IMR-90 (cell line): ENCODE data around the gene ARL8B. TPM values are rescaled to one million over a fixed set of nuclear protein-coding genes. Genes with fewer than 3 reads are reported as not detected.

Experiments used
- ATAC-seq: fragments of 200-7000 bp; cut with Tn5 transposase; 2 replicates; pipeline ENCODE4 v1.9.1; 2020; ENCODE audit warnings: low read depth, mild to moderate bottlenecking, moderate library complexity
- BruUV-seq: library from RNA; stranded (reverse); fragments of 400-500 nt; replicated peaks from 2 replicates; lab custom pipeline; 2021; lab: Mats Ljungman, UMichigan
- CTCF ChIA-PET: fragments of 300-600 bp; formaldehyde crosslinking; extraction: SDS; loops from one replicate; lab custom pipeline; 2021; ENCODE audit warnings: antibody characterized with exemption; lab: Yijun Ruan, JAX
- POLR2A ChIA-PET: fragments of 300-600 bp; sonication (Branson Sonifier 250); formaldehyde crosslinking; loops from one replicate; lab custom pipeline; 2022; ENCODE audit warnings: antibody characterized with exemption; ENCODE audit not compliant: unreplicated experiment; lab: Charles Lee
- DNase-seq: peaks from one replicate; pipeline ENCODE4 v3.0.0; 2013
- H2AFZ ChIP-seq: replicated peaks from 2 replicates; pipeline ENCODE3; 2013; ENCODE audit warnings: low read length, mild to moderate bottlenecking; ENCODE audit not compliant: poor library complexity
- H2AK5ac ChIP-seq: 2 replicates; pipeline ENCODE4 v1.6.1; 2013; ENCODE audit warnings: low read depth, low read length, inconsistent platforms
- H2AK9ac ChIP-seq: replicated peaks from 2 replicates; pipeline ENCODE3; 2013; ENCODE audit warnings: mild to moderate bottlenecking, low read depth, low read length, moderate library complexity; ENCODE audit not compliant: poor library complexity
- H2BK120ac ChIP-seq: 2 replicates; pipeline ENCODE4 v1.6.1; 2013; ENCODE audit warnings: low read depth, low read length, inconsistent platforms
- H2BK15ac ChIP-seq: 3 replicates; pipeline ENCODE4 v1.6.1; 2013; ENCODE audit warnings: low read depth, low read length, inconsistent platforms
- H2BK20ac ChIP-seq: 2 replicates; pipeline ENCODE4 v1.6.1; 2013; ENCODE audit warnings: low read depth, mild to moderate bottlenecking, inconsistent platforms, low read length, moderate library complexity
- H2BK5ac ChIP-seq: 2 replicates; pipeline ENCODE4 v1.6.1; 2013; ENCODE audit warnings: mild to moderate bottlenecking, low read depth, low read length, inconsistent platforms; ENCODE audit not compliant: poor library complexity, severe bottlenecking
- H3K14ac ChIP-seq: replicated peaks from 2 replicates; pipeline ENCODE4 v1.6.1; 2013; ENCODE audit warnings: low read depth, low read length, inconsistent platforms
- H3K18ac ChIP-seq: 2 replicates; pipeline ENCODE4 v1.6.1; 2013; ENCODE audit warnings: low read depth, low read length, control low read depth
- H3K23ac ChIP-seq: 2 replicates; pipeline ENCODE4 v1.6.1; 2013; ENCODE audit warnings: low read depth, low read length, inconsistent platforms
- H3K27ac ChIP-seq: 2 replicates; pipeline ENCODE4 v1.5.1; 2013; ENCODE audit warnings: mild to moderate bottlenecking, control low read depth, low read length; ENCODE audit not compliant: insufficient read depth
- H3K27me3 ChIP-seq: 2 replicates; pipeline ENCODE4 v1.6.1; 2013; ENCODE audit warnings: low read length; ENCODE audit not compliant: control insufficient read depth, insufficient read depth
- H3K36me3 ChIP-seq: 2 replicates; pipeline ENCODE4 v1.6.1; 2013; ENCODE audit warnings: low read length, mixed read lengths; ENCODE audit not compliant: control insufficient read depth, insufficient read depth
- H3K4ac ChIP-seq: 2 replicates; pipeline ENCODE4 v1.6.1; 2013; ENCODE audit warnings: low read depth, low read length, inconsistent platforms
- H3K4me1 ChIP-seq: 2 replicates; pipeline ENCODE4 v1.6.1; 2013; ENCODE audit warnings: low read length, mixed read lengths; ENCODE audit not compliant: control insufficient read depth, insufficient read depth
- H3K4me2 ChIP-seq: 2 replicates; pipeline ENCODE4 v1.6.1; 2013; ENCODE audit warnings: low read depth, mild to moderate bottlenecking, control low read depth, low read length, moderate library complexity
- H3K4me3 ChIP-seq: 2 replicates; pipeline ENCODE4 v1.5.1; 2013; ENCODE audit warnings: low read depth, mild to moderate bottlenecking, control low read depth, low read length, moderate library complexity; ENCODE audit not compliant: insufficient read depth
- H3K56ac ChIP-seq: 2 replicates; pipeline ENCODE4 v1.6.1; 2013; ENCODE audit warnings: low read length, inconsistent platforms; ENCODE audit not compliant: insufficient read depth; ENCODE audit errors: extremely low read depth
- H3K79me1 ChIP-seq, 2 experiments: 2 replicates each; pipeline ENCODE4 v1.6.1; 2013; ENCODE audit warnings: low read length in 2 of 2, inconsistent platforms in 1 of 2, low read depth in 1 of 2
- H3K9ac ChIP-seq: 2 replicates; pipeline ENCODE4 v1.6.1; 2013; ENCODE audit warnings: low read depth, low read length, control low read depth
- H3K9me1 ChIP-seq: 2 replicates; pipeline ENCODE4 v1.6.1; 2013; ENCODE audit warnings: low read length, inconsistent platforms; ENCODE audit not compliant: insufficient read depth
- H3K9me3 ChIP-seq: 2 replicates; pipeline ENCODE4 v1.6.1; 2013; ENCODE audit warnings: low read length; ENCODE audit not compliant: control insufficient read depth, insufficient read depth
- H4K20me1 ChIP-seq: 2 replicates; pipeline ENCODE4 v1.6.1; 2013; ENCODE audit warnings: low read length, inconsistent platforms; ENCODE audit not compliant: insufficient read depth
- H4K5ac ChIP-seq: 2 replicates; pipeline ENCODE4 v1.6.1; 2013; ENCODE audit warnings: mild to moderate bottlenecking, low read depth, low read length, control low read depth
- H4K8ac ChIP-seq, 2 experiments: 2 replicates each; pipeline ENCODE4 v1.6.1; 2013; ENCODE audit warnings: low read depth in 2 of 2, low read length in 2 of 2, control low read depth in 1 of 2, inconsistent platforms in 1 of 2
- H4K91ac ChIP-seq: 2 replicates; pipeline ENCODE4 v1.6.1; 2013; ENCODE audit warnings: low read depth, low read length, inconsistent platforms; ENCODE audit not compliant: insufficient read depth
- BHLHE40 ChIP-seq: fragments of 150-350 bp; IDR thresholded peaks from 2 replicates; pipeline ENCODE4 v1.6.1; 2016; ENCODE audit warnings: mild to moderate bottlenecking, low read depth, low read length
- CEBPB ChIP-seq: IDR thresholded peaks from 2 replicates; pipeline ENCODE4 v1.6.1; 2012; ENCODE audit warnings: low read depth, low read length, improper control_type of control experiment
- CHD1 ChIP-seq: IDR thresholded peaks from 2 replicates; pipeline ENCODE4 v1.6.1; 2012; ENCODE audit warnings: low read depth, low read length, improper control_type of control experiment
- CTCF ChIP-seq: conservative IDR thresholded peaks from 2 replicates; pipeline ENCODE4 v1.5.1; 2012; ENCODE audit warnings: mild to moderate bottlenecking, low read depth, low read length, improper control_type of control experiment
- ELK1 ChIP-seq: fragments of 150-350 bp; IDR thresholded peaks from 2 replicates; pipeline ENCODE4 v1.6.1; 2016; ENCODE audit warnings: low read depth, mild to moderate bottlenecking, low read length, moderate library complexity, borderline replicate concordance
- MAFK ChIP-seq: IDR thresholded peaks from 2 replicates; pipeline ENCODE4 v1.6.1; 2012; ENCODE audit warnings: low read depth, low read length, improper control_type of control experiment
- MAZ ChIP-seq: IDR thresholded peaks from 2 replicates; pipeline ENCODE4 v1.6.1; 2012; ENCODE audit warnings: low read depth, mild to moderate bottlenecking, low read length, improper control_type of control experiment, moderate library complexity, borderline replicate concordance
- MXI1 ChIP-seq: IDR thresholded peaks from 2 replicates; pipeline ENCODE4 v1.6.1; 2012; ENCODE audit warnings: low read depth, mild to moderate bottlenecking, low read length, moderate library complexity, borderline replicate concordance
- NFE2L2 ChIP-seq: fragments of 150-350 bp; IDR thresholded peaks from 2 replicates; pipeline ENCODE4 v1.6.1; 2016; ENCODE audit warnings: low read depth, mild to moderate bottlenecking, low read length
- RAD21 ChIP-seq: IDR thresholded peaks from 2 replicates; pipeline ENCODE4 v1.6.1; 2012; ENCODE audit warnings: low read length, improper control_type of control experiment
- RCOR1 ChIP-seq: IDR thresholded peaks from 2 replicates; pipeline ENCODE4 v1.6.1; 2012; ENCODE audit warnings: mild to moderate bottlenecking, low read length, improper control_type of control experiment; ENCODE audit not compliant: insufficient replicate concordance
- RFX5 ChIP-seq: IDR thresholded peaks from 2 replicates; pipeline ENCODE4 v1.8.0; 2012; ENCODE audit warnings: low read depth, mild to moderate bottlenecking, low read length, moderate library complexity
- SMC3 ChIP-seq: fragments of 150-350 bp; IDR thresholded peaks from 2 replicates; pipeline ENCODE4 v1.6.1; 2016; ENCODE audit warnings: low read depth, mild to moderate bottlenecking, antibody characterized with exemption, low read length, moderate library complexity
- WGBS, 2 experiments: methylation state at CpG; one replicate each; pipeline versions ENCODE4 v1.1.5 to v1.1.7; 2013; ENCODE audit warnings: missing lambda C conversion rate in 2 of 2; ENCODE audit not compliant: insufficient read length in 1 of 2; ENCODE audit errors: extremely low coverage in 2 of 2; 5-methylcytosine and 5-hydroxymethylcytosine counted together
- dilution Hi-C: fragments of 300-500 bp; cut with HindIII; formaldehyde crosslinking; loops from one replicate; pipeline ENCODE4 v1.14.3; 2018; ENCODE audit warnings: low sequenced_read_pairs; ENCODE audit not compliant: unreplicated experiment
- in situ Hi-C: fragments of 300-500 bp; cut with MboI; formaldehyde crosslinking; loops from 3 replicates; pipeline ENCODE4 v1.14.3; 2019; ENCODE audit warnings: low sequenced_read_pairs, inconsistent platforms, mixed read lengths
- intact Hi-C: fragments of 100-400 bp; cut with micrococcal nuclease; formaldehyde crosslinking; loops from 2 replicates; pipeline ENCODE4 v1.10.0; 2022
- polyA plus RNA-seq, 3 experiments: library from polyadenylated mRNA; depleted of rRNA; stranded (reverse); fragments of >200 nt; gene quantifications; 2 replicates each; pipeline ENCODE4 v1.2.3, GENCODE V29; 2012; ENCODE audit warnings: low replicate concordance in 1 of 3
- total RNA-seq: library from RNA; depleted of rRNA; stranded (reverse); fragments of >200 nt; gene quantifications from 2 replicates; pipeline ENCODE4 v1.2.3, GENCODE V29; 2012
- TF ChIP-seq, protein P1 (sequence below): fragments of 150-350 bp; IDR thresholded peaks from 2 replicates; pipeline ENCODE4 v1.6.1; 2017; ENCODE audit warnings: mild to moderate bottlenecking, antibody characterized with exemption, low read length, low read depth

The ARL8B gene
- total and polyA plus RNA-seq, 2 of the 4 experiments (the other 2 are of a cell fraction): 32.3 to 47.0 TPM

DNA sequence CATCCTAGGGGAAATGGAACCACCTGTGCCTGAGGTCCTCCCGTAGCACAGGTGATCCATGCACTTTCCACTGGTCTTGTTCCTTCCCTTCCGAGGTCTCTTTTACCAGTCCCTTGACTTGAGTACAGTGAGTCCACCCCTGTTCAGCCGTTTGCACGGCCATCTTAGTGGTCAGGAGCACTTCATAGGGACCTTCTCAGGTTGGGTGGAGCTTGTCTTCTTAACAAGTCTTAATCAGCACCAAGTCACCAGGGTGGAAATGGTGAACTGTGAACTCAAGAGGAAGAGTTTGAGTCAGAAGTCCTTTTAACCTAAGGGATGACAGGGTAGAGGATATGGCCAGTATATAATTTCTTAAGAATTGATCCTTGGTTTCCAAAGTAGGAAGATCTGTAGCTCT, 21.4 kb downstream of the ARL8B start:
- ChIA-PET POLR2A (no interaction called here), CTCF (no interaction called here)
- no peak overlapping the region for H3K4me2 ChIP-seq
- no peak overlapping the region for H3K18ac ChIP-seq
- no peak overlapping the region for H4K8ac ChIP-seq
- H3K4me3 ChIP-seq: no peak overlapping the region
- H4K91ac ChIP-seq: no peak overlapping the region
- no peaks in the 10 kb centered on the region for H3K36me3 ChIP-seq
- H2BK15ac ChIP-seq: no peak overlapping the region
- intact Hi-C loops: no loop called here
- no peaks in the 10 kb centered on the region for H3K27me3 ChIP-seq
- BruUV-seq: no TSS peak
- no peak overlapping the region for H2AK9ac ChIP-seq
- TF ChIP-seq RAD21: no peak
- TF ChIP-seq SMC3: no peak
- no peak for TF ChIP-seq MAFK
- no peak for TF ChIP-seq RCOR1
- TF ChIP-seq BHLHE40: no peak
- TF ChIP-seq MAZ: no peak
- TF ChIP-seq CEBPB: no peak
- TF ChIP-seq ELK1: no peak
- no peak for TF ChIP-seq CTCF
- no peak for TF ChIP-seq MXI1
- TF ChIP-seq, protein P1, sequence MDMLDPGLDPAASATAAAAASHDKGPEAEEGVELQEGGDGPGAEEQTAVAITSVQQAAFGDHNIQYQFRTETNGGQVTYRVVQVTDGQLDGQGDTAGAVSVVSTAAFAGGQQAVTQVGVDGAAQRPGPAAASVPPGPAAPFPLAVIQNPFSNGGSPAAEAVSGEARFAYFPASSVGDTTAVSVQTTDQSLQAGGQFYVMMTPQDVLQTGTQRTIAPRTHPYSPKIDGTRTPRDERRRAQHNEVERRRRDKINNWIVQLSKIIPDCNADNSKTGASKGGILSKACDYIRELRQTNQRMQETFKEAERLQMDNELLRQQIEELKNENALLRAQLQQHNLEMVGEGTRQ: no peak
- TF ChIP-seq NFE2L2: no peak
- no peak for TF ChIP-seq CHD1
- no peak for TF ChIP-seq RFX5
- H4K5ac ChIP-seq: no peak overlapping the region
- no peak overlapping the region for H3K27ac ChIP-seq
- H3K9me3 ChIP-seq: peaks cover 2% of the 10 kb centered on the region; the same call in 1 of the 2 replicates
- no peak overlapping the region for H3K4ac ChIP-seq
- peaks cover 5% of the 10 kb centered on the region; the same call in 1 of the 2 replicates for H3K4me1 ChIP-seq
- H3K9ac ChIP-seq: no peak overlapping the region
- peaks cover 52 to 87% of the 10 kb centered on the region in 2 experiments for H3K79me1 ChIP-seq
- H2AFZ ChIP-seq: no peak overlapping the region
- peaks cover 70% of the 10 kb centered on the region for H4K20me1 ChIP-seq
- dilution Hi-C loops: no loop called here
- DNase-seq (no peak), ATAC-seq (no peak)
- no peak overlapping the region for H2BK20ac ChIP-seq
- no CpG with 5 or more reads among the region's 4 CpGs for WGBS, 2 experiments
- no peak overlapping the region for H3K14ac ChIP-seq
- H3K56ac ChIP-seq: no peak overlapping the region
- no peak overlapping the region for H2BK5ac ChIP-seq
- no peak overlapping the region for H3K23ac ChIP-seq
- in situ Hi-C loops: no loop called here
- H3K9me1 ChIP-seq: peaks cover 4% of the 10 kb centered on the region
- H2AK5ac ChIP-seq: no peak overlapping the region
- no peak overlapping the region for H2BK120ac ChIP-seq
